ACC112 (cell line): ENCODE measurements around the gene LASP1NB.
"Not testable (repeated sequence)": the region's sequence is repeated elsewhere in the genome, so short reads cannot be mapped to it uniquely, and the experiment has no call there.

Experiments used
- H2AFZ ChIP-seq: fragments of 200-600 bp; sonication (generic); one replicate; pipeline ENCODE4 v1.6.0; 2017; ENCODE audit warnings: antibody characterized with exemption, low read length; ENCODE audit not compliant: unreplicated experiment
- H3K27ac ChIP-seq: fragments of 200-600 bp; sonication (generic); 2 replicates; pipeline ENCODE4 v1.5.1; 2014; ENCODE audit warnings: low read depth, mild to moderate bottlenecking, antibody characterized with exemption, low read length, moderate library complexity
- H3K27me3 ChIP-seq: fragments of 200-600 bp; sonication (generic); 2 replicates; pipeline ENCODE4 v1.6.1; 2014; ENCODE audit warnings: mild to moderate bottlenecking, antibody characterized with exemption, low read length, moderate library complexity, mixed read lengths; ENCODE audit not compliant: insufficient read depth
- H3K36me3 ChIP-seq: fragments of 200-600 bp; sonication (generic); 2 replicates; pipeline ENCODE4 v1.6.1; 2016; ENCODE audit warnings: mild to moderate bottlenecking, antibody characterized with exemption, low read length, moderate library complexity, mixed read lengths; ENCODE audit not compliant: insufficient read depth
- H3K4me1 ChIP-seq: fragments of 200-600 bp; sonication (generic); one replicate; pipeline ENCODE4 v1.6.1; 2016; ENCODE audit warnings: low read length, mixed read lengths; ENCODE audit not compliant: insufficient read depth, unreplicated experiment, control insufficient read depth
- H3K4me3 ChIP-seq: fragments of 200-600 bp; sonication (generic); 2 replicates; pipeline ENCODE4 v1.5.1; 2014; ENCODE audit warnings: mild to moderate bottlenecking, low read depth, low read length
- H3K79me2 ChIP-seq: fragments of 200-600 bp; sonication (generic); one replicate; pipeline ENCODE4 v1.6.0; 2016; ENCODE audit warnings: low read length; ENCODE audit not compliant: control insufficient read depth, unreplicated experiment, insufficient read depth

Gene LASP1NB

GRCh38 chr17:38969281-38969680 lies 43.9 kb downstream of the LASP1NB start:
- Histone ChIP-seq H3K27me3 (no peaks in the 10 kb centered on the region), H2AFZ (no peak overlapping the region), H3K79me2 (no peaks in the 10 kb centered on the region), H3K4me3 (no peak overlapping the region), H3K27ac (no peak overlapping the region), H3K4me1 (no peaks in the 10 kb centered on the region), H3K36me3 (no peaks in the 10 kb centered on the region)

DNA sequence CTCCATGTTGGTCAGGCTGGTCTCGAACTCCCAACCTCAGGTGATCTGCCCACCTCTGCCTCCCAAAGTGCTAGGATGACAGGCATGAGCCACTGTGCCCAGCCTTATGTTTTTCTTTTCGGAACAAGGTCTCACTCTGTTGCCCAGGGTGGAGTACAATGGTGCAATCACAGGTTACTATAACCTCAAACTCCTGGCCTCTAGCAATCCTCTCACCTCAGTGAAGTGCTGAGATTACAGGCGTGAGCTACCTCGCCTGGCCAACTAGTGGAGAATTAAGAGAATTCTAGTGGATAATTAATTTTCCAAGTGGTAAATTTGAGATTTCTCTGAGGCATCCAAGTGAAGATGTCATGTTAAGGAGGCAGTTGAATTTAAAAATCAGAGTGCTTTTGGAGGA lies 44.7 kb downstream of the LASP1NB start:
- Histone ChIP-seq H3K4me1 (no peaks in the 10 kb centered on the region), H3K4me3 (no peak overlapping the region), H3K27ac (no peak overlapping the region), H3K36me3 (no peaks in the 10 kb centered on the region), H3K27me3 (no peaks in the 10 kb centered on the region), H2AFZ (no peak overlapping the region), H3K79me2 (no peaks in the 10 kb centered on the region)

GRCh38 chr17:38970804-38971203 lies 45.4 kb downstream of the LASP1NB start:
- H3K4me3 ChIP-seq = no peak overlapping the region
- H3K27me3 ChIP-seq = no peaks in the 10 kb centered on the region
- H2AFZ ChIP-seq = no peak overlapping the region
- H3K4me1 ChIP-seq = no peaks in the 10 kb centered on the region
- H3K36me3 ChIP-seq = no peaks in the 10 kb centered on the region
- no peak overlapping the region for H3K27ac ChIP-seq
- no peaks in the 10 kb centered on the region for H3K79me2 ChIP-seq

- not testable (repeated sequence) for H3K27ac ChIP-seq, H3K4me3 ChIP-seq, H3K36me3 ChIP-seq, H3K79me2 ChIP-seq, H2AFZ ChIP-seq, H3K27me3 ChIP-seq
- peaks cover 10% of the 10 kb centered on the region for H3K4me1 ChIP-seq
These were observed 50.8 kb downstream of the LASP1NB start for GRCh38 chr17:38976187-38976551.

DNA sequence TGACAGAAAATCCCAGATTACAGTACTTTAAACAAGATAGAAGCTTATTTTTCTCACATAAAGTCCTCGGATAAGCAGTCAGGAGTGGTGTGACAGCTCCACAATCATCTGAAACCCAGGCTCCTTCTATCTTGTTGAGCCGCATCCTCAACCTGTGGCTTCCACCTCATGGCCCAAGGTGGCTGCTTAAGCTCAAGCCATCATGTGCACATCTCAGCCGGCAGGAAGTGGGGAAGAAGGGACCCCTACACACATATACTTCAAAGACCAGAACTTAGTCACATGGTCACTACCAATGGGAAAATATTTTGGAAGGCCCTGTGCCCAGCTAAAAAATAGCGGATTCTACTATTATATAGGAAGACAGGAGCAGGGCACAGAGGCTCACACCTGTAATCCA lies 52.8 kb downstream of the LASP1NB start:
- Histone ChIP-seq H3K27me3 (no peaks in the 10 kb centered on the region), H2AFZ (no peak overlapping the region), H3K36me3 (no peaks in the 10 kb centered on the region), H3K27ac (no peak overlapping the region), H3K4me3 (no peak overlapping the region), H3K79me2 (no peaks in the 10 kb centered on the region), H3K4me1 (peaks cover 15% of the 10 kb centered on the region)
